Activated CD4-positive, alpha-beta T cell treated with anti-CD3 and anti-CD28 coated beads for 36 hours (primary cell): ENCODE measurements around the gene CDK2. TPM values are rescaled to one million over a fixed set of nuclear protein-coding genes. Genes with fewer than 3 reads are reported as not detected.
A peak's percentile ranks its signal among the peaks of the same experiment; 100 is the strongest.

Experiments used
- ATAC-seq: fragments of 200-7000 bp; cut with Tn5 transposase; one replicate; pipeline ENCODE4 v1.10.0; 2021; ENCODE audit warnings: mild to moderate bottlenecking, moderate library complexity
- CTCF ChIA-PET: fragments of 350-600 bp; sonication (Branson Sonifier 250); formaldehyde crosslinking; loops from one replicate; lab custom pipeline; 2021; ENCODE audit warnings: antibody characterized with exemption; lab: Charles Lee
- POLR2A ChIA-PET: fragments of 350-600 bp; sonication (Branson Sonifier 250); formaldehyde crosslinking; loops from one replicate; lab custom pipeline; 2021; ENCODE audit warnings: antibody characterized with exemption, inconsistent platforms; lab: Charles Lee
- DNase-seq: peaks from one replicate; pipeline ENCODE4 v3.0.0-alpha.2; 2020
- H3K27ac Mint-ChIP-seq: one replicate; pipeline ENCODE4 v1.8.0; 2021; ENCODE audit warnings: mixed read lengths
- H3K27me3 Mint-ChIP-seq: one replicate; pipeline ENCODE4 v1.8.0; 2021; ENCODE audit warnings: mixed read lengths
- H3K36me3 Mint-ChIP-seq: one replicate; pipeline ENCODE4 v1.8.0; 2021; ENCODE audit warnings: low read depth, mixed read lengths
- H3K4me1 Mint-ChIP-seq: one replicate; pipeline ENCODE4 v1.8.0; 2021; ENCODE audit warnings: mixed read lengths
- H3K4me3 Mint-ChIP-seq: one replicate; pipeline ENCODE4 v1.8.0; 2021; ENCODE audit warnings: mild to moderate bottlenecking, moderate library complexity, mixed read lengths
- H3K9me3 Mint-ChIP-seq: one replicate; pipeline ENCODE4 v1.8.0; 2021; ENCODE audit warnings: low read depth, mixed read lengths
- intact Hi-C, 2 experiments: fragments of 100-400 bp; cut with DNase I in 1 of 2; cut with micrococcal nuclease in 1 of 2; formaldehyde crosslinking; loops; one replicate each; pipeline versions ENCODE4 v1.14.2 to v1.15.1; 2022 to 2024; cut with DNase I, micrococcal nuclease
- total RNA-seq, 2 experiments: library from RNA; stranded (reverse); gene quantifications; one replicate each; pipeline ENCODE4 v1.2.3, GENCODE V29; 2021

The CDK2 gene
- total RNA-seq, 2 experiments from 2014 or later = 104 to 149 TPM

DNA sequence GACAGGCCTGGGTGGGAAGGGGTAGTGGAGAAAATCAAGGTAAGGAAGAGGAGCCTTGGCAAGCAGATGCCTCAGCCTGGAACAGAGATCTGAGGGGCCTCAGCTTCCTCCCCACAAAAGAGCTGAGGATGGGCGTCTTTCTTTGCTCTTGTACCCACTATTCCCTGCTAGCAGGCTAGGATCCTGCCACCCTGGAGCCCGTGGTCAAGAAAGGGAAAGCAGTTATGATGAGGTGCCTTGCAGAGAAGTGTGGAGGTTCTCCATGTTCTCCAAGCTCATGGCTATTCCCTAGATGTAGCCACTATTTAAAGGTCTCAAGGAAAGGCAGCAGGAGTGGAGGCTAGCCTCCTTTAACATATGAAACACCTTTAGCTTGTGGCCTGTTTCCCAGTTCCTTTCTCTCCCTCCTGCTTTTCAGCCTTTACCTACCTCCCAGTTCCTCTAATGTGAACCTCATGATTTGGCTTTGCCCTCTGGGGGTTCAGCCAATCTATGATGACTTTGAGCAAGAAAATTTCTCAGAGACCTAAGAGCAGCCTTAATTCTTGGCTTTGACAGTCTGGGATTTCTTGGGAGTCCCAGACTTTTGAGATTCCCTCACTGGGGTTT is 55.4 kb downstream of the CDK2 start:
- ATAC-seq (peak; percentile 5), DNase-seq (no peak)
- Mint-ChIP-seq H3K27ac (peak overlapping the region; percentile 95), H3K9me3 (no peaks in the 10 kb centered on the region), H3K27me3 (no peaks in the 10 kb centered on the region), H3K4me3 (peak overlapping the region; percentile 80), H3K4me1 (peaks cover 22% of the 10 kb centered on the region), H3K36me3 (peaks cover 23% of the 10 kb centered on the region)
- CTCF ChIA-PET = interaction anchor here (0.7 to 2.2 kb wide), 10 partner anchors 11 to 283 kb away, joined by 3 to 10 read pairs (median 4); partner anchors contain the start of gene SUOX
- POLR2A ChIA-PET = interaction anchor here (0.7 to 0.9 kb wide), 2 partner anchors 15 to 82 kb away, joined by 3 to 4 read pairs; no protein-coding TSS in a partner anchor
- intact Hi-C loops = loop anchor here (1.0 to 2.0 kb wide), 3 partner anchors 15 to 19 kb away; partner anchors contain the start of gene RPS26 (in 2 of the 2)

Other genes with a start within 250 kb of the CDK2 start
- gene RDH5, start 246.4 kb upstream of the CDK2 start, total RNA-seq = 10 to 100 TPM in 1 of 2 experiments, 1 to 10 TPM in 1; 9.6 to 12.2 TPM
- gene CD63, start 237.8 kb upstream of the CDK2 start, total RNA-seq = 100 to 1,000 TPM; 113 to 122 TPM
- 1 to 10 TPM; 7.5 to 9.5 TPM for gene GDF11, start 223.7 kb upstream of the CDK2 start, total RNA-seq
- 100 to 1,000 TPM; 111 to 114 TPM for gene SARNP, start 149.1 kb upstream of the CDK2 start, total RNA-seq
- 10 to 100 TPM; 29.4 to 35.6 TPM for gene ORMDL2, start 148.8 kb upstream of the CDK2 start, total RNA-seq
- 10 to 100 TPM; 29.9 to 31.1 TPM for gene DNAJC14, start 137.2 kb upstream of the CDK2 start, total RNA-seq
- gene MMP19, start 123.9 kb upstream of the CDK2 start, total RNA-seq = not detected
- 10 to 100 TPM; 24.6 to 30.2 TPM for gene PYM1, start 38.9 kb upstream of the CDK2 start, total RNA-seq
- 100 to 1,000 TPM; 341 to 385 TPM for gene DGKA, start 35.7 kb upstream of the CDK2 start, total RNA-seq
- gene PMEL, start 788 bp upstream of the CDK2 start, total RNA-seq = 1 to 10 TPM in 1 of 2 experiments, under 1 TPM in 1; 0.86 to 1.2 TPM
- gene RAB5B, start 7.2 kb downstream of the CDK2 start, total RNA-seq = 10 to 100 TPM; 33.2 to 35.1 TPM
- 1 to 10 TPM; 2.9 to 3.4 TPM for gene SUOX, start 30.4 kb downstream of the CDK2 start, total RNA-seq
- 10 to 100 TPM; 14.9 to 16.3 TPM for gene IKZF4, start 54.2 kb downstream of the CDK2 start, total RNA-seq
- 10 to 100 TPM; 33.9 to 64.0 TPM for gene RPS26, start 75.1 kb downstream of the CDK2 start, total RNA-seq
- gene ERBB3, start 113.3 kb downstream of the CDK2 start, total RNA-seq = under 1 TPM; 0.32 to 0.57 TPM
- gene PA2G4, start 137.7 kb downstream of the CDK2 start, total RNA-seq = 100 to 1,000 TPM; 446 to 695 TPM
- 1,000 to 10,000 TPM; 5,101 to 9,949 TPM for gene RPL41, start 149.8 kb downstream of the CDK2 start, total RNA-seq
- 1 to 10 TPM; 6.4 to 6.5 TPM for gene ZC3H10, start 151.4 kb downstream of the CDK2 start, total RNA-seq
- gene ESYT1, start 161.4 kb downstream of the CDK2 start, total RNA-seq = 100 to 1,000 TPM; 132 to 160 TPM
- 10 to 100 TPM; 76.3 to 79.3 TPM for gene MYL6B, start 185.8 kb downstream of the CDK2 start, total RNA-seq
- 100 to 1,000 TPM; 692 to 918 TPM for gene MYL6, start 191.5 kb downstream of the CDK2 start, total RNA-seq
- 100 to 1,000 TPM in 1 of 2 experiments, 10 to 100 TPM in 1; 96.9 to 123 TPM for gene SMARCC2, start 222.7 kb downstream of the CDK2 start, total RNA-seq